Coronary artery (tissue), 2 donors: ENCODE results near the gene USP46.

Experiments used
- DNase-seq: peaks from one replicate; pipeline ENCODE4 v3.0.0-alpha.2; 2017; ENCODE audit warnings: low spot score
- H3K27ac ChIP-seq, 2 donors: fragments of 200-600 bp; sonication (generic); one replicate each; pipeline ENCODE4 v1.5.1; 2016 to 2019
- H3K4me3 ChIP-seq: fragments of 200-600 bp; sonication (generic); 2 replicates; pipeline ENCODE4 v1.5.1; 2016; ENCODE audit warnings: mild to moderate bottlenecking, moderate library complexity
- CTCF ChIP-seq: fragments of 200-600 bp; sonication (generic); IDR thresholded peaks from one replicate; pipeline ENCODE4 v1.5.1; 2019; ENCODE audit warnings: antibody characterized with exemption

Gene USP46

GRCh38 chr4:52577624-52577962 lies 81.5 kb downstream of the USP46 start:
- no peak for TF ChIP-seq CTCF
- Histone ChIP-seq H3K4me3 (no peak overlapping the region), H3K27ac (no peak overlapping the region)
- no peak for DNase-seq

- no peak for DNase-seq
- H3K27ac ChIP-seq = no peak overlapping the region
- H3K4me3 ChIP-seq = no peak overlapping the region
- no peak for TF ChIP-seq CTCF
These were observed 82.0 kb downstream of the USP46 start for GRCh38 chr4:52576961-52577623.

- Histone ChIP-seq H3K27ac (no peak overlapping the region), H3K4me3 (no peak overlapping the region)
- DNase-seq = no peak
- no peak for TF ChIP-seq CTCF
These were observed 82.8 kb downstream of the USP46 start for GRCh38 chr4:52576326-52576725.

GRCh38 chr4:52575406-52575805 lies 83.7 kb downstream of the USP46 start:
- no peak overlapping the region for H3K4me3 ChIP-seq
- TF ChIP-seq CTCF = no peak
- no peak overlapping the region for H3K27ac ChIP-seq
- no peak for DNase-seq

GRCh38 chr4:52574036-52574435 lies 85.1 kb downstream of the USP46 start:
- DNase-seq = no peak
- no peak overlapping the region for H3K27ac ChIP-seq
- no peak overlapping the region for H3K4me3 ChIP-seq
- TF ChIP-seq CTCF = no peak

GRCh38 chr4:52573551-52573950 lies 85.5 kb downstream of the USP46 start:
- TF ChIP-seq CTCF = no peak
- DNase-seq = no peak
- Histone ChIP-seq H3K4me3 (no peak overlapping the region), H3K27ac (no peak overlapping the region)

- Histone ChIP-seq H3K27ac (no peak overlapping the region), H3K4me3 (no peak overlapping the region)
- TF ChIP-seq CTCF = no peak
- DNase-seq = no peak
These were observed 86.1 kb downstream of the USP46 start for GRCh38 chr4:52572936-52573485.
